ENCODE data around the gene NKD2.
"Not testable (repeated sequence)": the region's sequence is repeated elsewhere in the genome, so short reads cannot be mapped to it uniquely, and the experiment has no call there.

Gene NKD2, protein sequence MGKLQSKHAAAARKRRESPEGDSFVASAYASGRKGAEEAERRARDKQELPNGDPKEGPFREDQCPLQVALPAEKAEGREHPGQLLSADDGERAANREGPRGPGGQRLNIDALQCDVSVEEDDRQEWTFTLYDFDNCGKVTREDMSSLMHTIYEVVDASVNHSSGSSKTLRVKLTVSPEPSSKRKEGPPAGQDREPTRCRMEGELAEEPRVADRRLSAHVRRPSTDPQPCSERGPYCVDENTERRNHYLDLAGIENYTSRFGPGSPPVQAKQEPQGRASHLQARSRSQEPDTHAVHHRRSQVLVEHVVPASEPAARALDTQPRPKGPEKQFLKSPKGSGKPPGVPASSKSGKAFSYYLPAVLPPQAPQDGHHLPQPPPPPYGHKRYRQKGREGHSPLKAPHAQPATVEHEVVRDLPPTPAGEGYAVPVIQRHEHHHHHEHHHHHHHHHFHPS

DNA sequence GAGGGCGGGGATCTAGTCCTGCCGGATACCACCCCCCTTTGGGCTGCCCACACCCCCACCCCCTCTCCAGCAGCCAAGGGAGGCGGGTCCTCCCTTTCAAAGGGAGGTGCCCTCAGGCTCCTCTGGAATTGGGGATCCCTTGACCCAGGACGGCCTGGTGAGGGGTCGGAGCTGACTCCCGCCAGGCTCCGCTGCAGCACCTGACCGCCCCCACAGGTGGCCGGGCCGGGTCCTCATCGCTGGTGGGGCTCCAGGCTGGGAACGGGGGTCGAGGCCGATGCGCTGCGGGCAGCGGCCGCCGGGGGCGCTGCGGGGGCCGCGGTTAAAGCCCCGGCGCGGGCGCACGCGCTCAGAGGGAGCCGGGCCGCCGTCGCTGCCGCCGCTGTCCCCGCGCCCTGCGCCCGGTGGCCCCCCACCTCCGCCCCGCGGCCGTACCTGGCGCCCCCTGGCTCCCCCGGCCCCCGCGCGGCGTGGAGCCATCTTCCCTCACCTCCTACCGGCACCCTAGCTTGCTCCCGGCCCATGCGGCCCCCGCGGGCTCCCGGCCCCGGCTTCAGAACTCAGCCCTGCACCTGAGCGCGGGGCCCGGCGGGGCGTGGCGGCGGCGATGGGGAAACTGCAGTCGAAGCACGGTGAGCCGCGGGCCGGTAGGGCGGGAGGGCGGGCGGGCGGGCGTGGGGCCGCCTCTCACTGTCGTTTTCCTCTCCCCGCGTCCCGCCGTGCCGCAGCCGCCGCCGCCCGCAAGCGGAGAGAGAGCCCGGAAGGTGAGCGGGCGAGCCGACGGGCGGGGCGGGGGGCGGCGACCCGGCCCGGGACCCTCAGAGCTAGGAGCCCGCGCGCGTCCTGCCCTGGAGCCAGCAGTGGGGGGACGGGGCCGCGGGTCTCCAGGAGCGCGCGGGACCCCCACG lies at the start of gene NKD2:
Gene NKD2 (plus strand): TSS at position 352 of the 908 bp plus-strand sequence. CDS start 256 bp downstream, at position 608.
- DNase-seq (ENCODE audit: low read depth): no peak

DNA sequence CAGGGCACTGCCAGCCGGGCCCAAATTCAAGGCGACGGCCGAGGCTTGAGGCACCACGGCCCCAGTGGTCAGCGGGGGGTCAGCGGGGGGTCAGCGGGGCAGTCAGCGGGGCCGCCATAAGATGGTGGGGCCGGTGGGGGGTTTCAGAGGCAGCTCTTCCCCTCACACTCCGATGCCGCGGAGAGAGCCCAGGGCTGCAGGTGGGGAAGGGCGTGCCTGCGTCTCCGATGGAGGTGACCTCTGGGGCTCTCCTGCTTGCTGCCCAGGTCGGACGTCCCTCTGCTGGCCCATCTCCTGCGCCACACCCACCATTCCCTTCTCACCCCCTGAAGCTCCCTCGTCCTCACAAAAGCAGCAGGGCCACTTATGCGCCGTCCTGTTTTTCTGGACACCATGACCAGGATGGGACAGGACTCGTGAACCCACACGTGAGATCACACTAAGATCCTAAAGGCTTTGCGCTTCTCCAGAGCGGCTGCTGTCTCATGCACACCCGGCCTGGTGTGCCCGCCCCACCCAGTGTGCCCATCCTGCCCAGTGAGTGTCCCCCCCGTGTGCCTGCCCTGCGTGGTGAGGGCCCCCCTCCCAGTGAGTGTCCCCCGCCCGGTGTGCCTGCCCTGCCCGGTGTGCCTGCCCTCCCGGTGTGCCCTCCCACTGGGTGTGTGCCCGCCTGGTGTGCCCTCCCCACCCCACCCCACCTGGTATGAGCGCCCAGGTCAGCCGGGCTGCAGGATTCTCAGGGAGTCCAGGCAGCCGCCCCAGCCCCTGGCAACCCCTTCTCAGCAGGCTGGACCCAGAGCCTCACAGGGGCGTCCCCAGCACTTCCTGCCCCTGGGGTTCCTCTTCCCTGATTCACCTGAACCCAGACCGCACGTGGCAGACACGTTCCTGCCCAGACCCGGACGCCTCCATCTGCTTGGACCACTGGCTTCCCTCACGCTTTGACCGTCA lies 48.7 kb upstream of the NKD2 start:
- no peak for DNase-seq (ENCODE audit: low read depth)

DNA sequence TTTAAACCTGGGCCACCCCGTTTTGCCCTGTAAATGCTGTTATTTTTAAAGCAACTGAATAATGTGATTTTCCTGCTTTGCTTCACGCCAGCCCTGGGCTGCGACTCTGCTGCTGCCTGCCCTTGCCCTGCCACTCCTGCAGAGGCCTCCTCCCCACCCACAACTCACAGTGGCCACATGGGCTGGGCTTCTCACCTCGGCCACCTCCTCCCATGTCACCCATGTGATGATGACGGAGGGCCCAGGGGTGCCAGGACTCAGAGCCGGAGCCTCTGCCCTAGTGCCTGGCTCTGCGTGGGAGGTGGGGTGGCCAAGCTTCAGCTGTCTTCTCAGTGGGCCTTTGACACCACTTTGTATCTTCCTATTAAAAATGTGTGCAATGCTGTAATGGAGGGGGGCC lies 48.1 kb upstream of the NKD2 start:
- DNase-seq (ENCODE audit: low read depth): no peak

DNA sequence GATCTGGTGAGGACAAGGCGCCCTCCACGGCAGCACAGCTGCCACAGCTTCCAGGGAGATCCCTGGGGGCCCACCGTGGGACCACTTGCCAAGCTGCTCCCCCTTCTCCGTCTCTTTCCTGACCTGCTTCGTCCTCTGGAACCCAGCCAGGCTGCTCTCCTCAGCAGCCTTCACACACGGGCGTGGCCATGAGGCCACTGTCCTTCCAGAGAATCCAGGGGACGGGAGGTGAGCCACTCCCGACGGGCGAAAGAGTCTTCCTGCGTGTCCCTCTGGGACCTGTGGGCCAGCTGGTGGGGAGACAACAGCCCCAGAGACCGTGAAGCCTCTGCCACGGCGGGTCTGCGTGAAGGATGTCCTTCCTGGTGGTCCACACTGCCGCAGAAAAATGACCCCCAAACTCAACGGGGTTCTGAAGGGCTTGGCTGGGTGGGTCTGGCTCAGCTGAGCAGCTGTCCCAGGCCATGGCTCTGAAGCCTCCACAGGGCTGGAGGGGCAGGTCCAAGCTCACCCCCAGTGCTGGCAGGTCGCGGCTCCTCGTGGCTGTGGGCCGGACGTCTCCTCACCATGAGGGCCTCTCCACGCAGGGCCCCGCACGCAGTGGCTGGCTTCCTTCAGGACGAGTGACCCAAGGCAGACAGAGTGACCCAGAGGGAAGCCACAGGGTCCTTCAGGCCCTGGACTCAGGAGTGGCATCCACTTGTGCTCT lies 47.4 kb upstream of the NKD2 start:
- DNase-seq (ENCODE audit: low read depth): no peak

DNA sequence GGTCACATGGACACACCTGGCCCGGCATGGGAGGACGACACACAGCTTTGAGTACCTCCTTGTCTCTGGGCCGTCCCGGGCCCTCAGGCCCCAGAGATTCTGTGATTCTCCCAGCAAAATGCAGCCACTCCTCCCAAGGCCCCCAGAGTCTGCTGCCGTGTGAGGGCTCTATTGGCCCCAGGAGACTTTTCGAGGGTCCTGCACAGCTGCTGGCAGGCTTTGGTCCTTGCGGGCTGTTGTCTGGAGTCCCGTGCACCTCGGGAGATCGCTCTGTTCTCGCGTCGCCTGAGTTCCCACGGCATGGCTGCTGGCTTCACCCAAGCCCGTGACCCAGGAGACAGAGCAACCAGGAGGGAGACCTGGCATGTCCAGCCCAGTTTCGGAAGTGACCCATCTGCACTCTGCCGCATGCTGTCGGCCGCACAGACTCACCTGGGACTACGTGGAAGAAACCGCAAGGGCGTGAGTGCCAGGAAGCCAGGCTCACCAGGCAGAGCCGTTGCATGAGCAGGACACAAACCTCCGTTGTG lies 46.8 kb upstream of the NKD2 start:
- DNase-seq (ENCODE audit: low read depth): no peak

DNA sequence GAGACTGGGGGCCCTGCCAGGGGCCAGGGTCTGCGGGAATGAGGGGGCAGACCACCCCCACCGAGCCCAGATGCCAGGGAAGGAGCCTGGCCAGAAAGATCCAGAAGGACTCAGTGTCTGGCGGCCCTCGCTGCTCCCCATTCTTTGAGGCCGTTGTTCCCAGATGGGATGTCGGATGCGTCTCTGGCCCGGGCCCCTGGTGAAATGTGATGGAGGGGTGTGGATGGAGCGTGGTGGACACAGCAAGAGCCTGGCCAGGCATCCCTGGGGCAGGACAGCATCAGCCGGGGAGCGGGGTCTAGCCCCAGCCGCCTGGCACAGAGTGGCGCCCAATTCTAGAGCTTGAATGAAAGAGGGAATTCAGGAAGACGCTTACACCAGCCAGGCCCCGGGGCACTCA lies 46.2 kb upstream of the NKD2 start:
- no peak for DNase-seq (ENCODE audit: low read depth)

DNA sequence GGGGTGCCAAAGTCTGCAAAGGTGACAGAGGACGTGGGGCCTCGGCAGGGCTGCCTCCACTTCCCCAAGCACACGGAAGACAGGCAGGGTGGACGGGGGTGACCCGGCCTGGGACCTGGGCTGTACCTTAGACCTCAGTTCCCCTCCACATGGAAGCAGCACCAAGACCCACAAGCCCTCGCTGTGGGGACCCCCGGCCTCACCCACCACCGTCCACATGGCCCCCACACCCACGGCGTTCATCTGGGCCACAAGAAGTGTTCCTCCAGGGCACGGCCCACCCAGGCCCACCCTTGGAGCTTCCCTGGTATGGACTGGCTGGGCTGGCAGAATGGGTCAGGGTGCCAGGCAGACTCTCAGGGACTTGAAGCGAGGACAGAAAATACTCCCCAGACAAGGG lies 45.8 kb upstream of the NKD2 start:
- DNase-seq (ENCODE audit: low read depth): no peak

DNA sequence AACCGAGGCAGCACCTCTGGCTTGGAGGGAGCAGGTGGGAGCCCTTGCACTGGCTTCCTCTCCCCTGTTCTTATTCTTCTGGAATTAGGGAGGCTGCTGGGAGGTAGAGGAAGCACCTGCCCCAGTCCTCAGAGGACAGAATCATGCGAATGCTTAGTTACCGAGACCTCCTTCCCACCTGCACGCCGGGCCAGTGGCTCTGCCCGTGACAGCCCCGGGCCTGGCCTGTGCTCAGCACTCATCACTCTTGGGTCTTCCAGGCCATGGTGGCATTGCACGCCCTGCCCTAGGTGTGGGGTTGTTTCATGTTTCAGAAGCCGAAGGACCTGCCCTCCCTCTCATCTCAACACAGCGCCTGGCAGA lies 45.3 kb upstream of the NKD2 start:
- no peak for DNase-seq (ENCODE audit: low read depth)

DNA sequence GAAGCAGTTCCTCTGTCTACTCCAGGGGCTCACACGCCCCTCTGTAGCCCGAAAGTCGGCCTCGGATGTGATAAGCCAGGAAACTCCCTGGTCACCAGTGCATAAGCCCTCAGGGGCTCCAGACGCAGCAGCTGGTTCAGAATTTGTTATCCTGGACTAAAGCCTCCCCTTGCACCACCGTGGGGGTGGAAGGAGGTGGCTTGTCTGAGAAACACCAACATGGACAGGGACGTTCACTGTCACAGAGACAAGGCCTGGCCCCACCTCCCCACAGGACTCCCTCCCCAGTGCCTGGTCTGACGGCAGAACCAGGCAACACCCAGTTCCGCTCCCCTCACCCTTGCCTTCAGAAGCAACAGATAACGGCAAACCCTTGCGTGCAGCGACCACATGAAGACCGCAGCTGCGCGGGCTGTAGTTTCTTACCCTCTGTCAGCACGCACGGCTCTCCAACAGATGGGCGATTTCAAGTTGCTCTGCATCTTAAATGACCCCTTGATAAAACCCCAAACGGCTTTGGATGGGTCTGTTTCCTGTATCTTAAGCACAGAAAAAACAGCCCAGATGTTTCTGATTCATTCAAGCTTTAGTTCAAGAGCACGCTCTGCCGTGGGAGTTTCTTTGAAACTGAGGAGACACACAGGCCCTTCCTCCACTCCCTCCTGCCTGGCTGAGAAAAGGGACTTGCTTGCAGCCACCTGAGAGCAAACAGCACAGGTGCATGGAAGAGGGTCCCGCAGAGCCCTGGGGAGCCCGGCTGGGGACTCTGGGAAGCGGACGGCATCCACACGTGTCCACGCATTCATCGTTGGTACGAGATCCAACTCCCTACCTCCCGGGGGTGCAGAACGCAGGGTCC lies 44.7 kb upstream of the NKD2 start:
- DNase-seq (ENCODE audit: low read depth): no peak

DNA sequence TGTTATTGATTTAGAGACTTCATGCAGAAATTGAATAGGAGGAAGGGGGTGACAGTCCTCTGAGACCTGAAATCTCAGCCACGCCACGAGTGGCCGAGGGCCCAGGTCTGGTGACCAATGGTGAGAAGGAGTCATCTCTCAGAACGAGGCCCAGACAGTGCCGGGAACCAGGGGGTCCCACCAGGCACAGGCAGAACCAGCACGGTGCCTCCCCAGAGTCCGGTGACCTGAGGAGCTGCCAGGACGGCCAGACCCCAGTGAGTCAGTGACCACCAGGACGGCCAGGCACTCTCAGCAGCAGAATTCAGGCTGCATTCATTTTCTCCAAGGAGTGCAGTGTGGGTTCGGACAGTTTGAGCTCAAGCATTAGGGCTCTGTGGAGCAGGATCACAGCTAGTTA lies 43.8 kb upstream of the NKD2 start:
- DNase-seq (ENCODE audit: low read depth): no peak

DNA sequence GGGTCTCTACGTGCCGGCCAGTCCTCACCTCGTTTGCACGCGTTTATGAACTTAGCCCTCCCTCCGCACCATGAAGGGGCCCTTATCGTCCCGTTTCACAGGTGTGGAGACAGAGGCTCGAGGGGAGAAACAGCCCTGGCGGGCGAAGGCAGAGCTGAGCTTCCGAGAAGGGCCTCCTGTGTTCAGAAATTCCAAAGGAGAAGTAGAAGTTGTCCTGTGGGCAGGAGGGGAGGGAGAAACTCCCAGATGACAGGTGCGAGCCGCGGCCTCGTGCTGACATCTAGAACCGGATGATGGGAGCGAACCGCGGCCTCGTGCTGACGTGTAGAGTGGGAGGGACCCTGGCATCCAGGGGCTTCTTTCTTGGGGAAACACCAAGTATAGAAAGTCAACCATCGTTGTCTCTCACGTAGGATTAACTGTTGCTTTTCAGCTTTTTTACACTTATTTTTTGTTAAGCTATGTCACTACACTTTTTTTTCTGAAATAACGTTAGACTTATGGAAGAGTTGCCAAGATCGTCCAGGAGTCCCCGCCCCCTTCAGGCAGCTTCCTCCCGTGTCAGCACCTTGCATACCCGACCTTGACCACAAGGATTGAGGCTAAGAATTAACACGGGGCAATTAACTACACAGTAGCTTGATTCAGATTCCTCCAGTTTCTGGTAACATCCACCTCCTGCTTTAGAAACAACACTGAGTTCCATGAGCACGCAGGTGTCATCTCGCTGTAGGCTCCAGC lies 42.8 kb upstream of the NKD2 start:
- DNase-seq (ENCODE audit: low read depth): no peak

DNA sequence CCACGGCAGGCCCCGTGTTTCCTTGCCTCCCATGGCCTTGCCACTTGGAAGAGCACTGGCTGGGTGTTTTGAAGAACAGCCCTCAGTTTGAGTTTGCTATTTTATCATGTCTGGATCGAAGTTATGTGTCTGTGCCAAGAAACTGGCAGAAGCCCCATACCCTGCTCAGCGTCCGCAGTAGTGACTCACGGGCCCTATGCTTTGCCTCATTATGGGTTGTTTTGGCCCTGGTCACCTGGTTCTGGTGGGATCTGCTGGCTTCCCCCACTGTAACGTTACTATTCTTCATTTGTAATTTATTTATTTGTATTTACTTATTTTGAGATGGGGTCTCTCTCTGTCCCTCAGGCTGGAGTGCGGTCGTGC lies 42.3 kb upstream of the NKD2 start:
- no peak for DNase-seq (ENCODE audit: low read depth)

DNA sequence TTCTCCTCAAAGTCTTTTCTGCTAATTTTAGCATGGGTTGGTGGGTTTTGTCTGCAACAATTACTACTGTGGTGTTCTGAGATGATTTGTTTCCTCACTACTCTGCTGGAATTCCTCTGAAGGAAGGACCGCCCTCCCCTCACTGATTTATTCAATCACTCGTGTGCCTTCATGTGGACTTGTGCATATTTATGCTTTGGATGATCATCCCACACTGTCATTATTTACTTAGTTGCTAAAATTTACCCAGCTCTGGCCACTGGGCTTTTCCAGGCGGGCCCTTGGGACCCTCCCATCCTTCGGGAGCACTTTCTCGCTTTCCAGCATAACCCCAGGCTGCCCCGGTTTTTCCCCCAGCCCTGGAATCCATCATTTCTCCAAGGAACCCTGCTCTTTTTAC lies 41.7 kb upstream of the NKD2 start:
- DNase-seq (ENCODE audit: low read depth): no peak

DNA sequence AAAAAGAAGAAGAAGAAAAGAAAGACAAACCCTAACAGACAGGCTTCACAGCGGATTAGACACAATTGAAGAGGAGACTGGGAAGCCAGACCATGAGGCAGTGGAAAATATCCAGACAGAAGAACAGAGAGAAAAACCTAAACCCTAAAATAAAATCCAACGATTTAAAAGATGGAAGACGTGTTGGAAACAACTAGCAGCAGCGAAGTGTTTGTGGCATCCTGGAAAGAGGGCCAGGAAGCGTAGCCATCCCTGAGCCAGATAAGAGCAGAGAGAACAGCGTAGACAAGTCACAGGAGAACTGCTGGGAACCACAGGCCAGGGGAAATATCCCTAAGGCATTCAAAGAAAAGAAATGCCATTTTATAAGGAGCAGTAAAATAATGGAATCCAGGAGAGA lies 39.7 kb upstream of the NKD2 start:
- no peak for DNase-seq (ENCODE audit: low read depth)

DNA sequence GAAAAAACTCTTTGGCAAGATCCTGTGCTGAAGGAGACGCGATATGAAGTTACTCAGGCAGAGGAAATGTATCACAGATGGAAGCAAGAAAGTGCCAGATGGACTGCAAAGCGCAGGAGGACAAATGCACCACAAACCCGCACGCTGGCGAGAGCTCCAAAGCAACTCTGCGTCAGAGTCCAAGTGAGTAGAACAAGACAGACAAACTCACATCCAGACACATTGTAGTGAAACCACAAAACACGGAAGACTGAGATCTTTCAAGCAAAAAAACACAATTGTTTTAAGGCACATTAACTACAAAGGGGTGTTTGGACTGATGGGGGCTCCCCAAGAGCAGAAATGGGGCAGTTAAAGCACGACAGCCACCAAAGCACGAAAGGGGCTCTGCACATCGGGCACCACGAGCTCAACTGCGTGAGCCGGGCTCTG lies 39.2 kb upstream of the NKD2 start:
- DNase-seq (ENCODE audit: low read depth): no peak

DNA sequence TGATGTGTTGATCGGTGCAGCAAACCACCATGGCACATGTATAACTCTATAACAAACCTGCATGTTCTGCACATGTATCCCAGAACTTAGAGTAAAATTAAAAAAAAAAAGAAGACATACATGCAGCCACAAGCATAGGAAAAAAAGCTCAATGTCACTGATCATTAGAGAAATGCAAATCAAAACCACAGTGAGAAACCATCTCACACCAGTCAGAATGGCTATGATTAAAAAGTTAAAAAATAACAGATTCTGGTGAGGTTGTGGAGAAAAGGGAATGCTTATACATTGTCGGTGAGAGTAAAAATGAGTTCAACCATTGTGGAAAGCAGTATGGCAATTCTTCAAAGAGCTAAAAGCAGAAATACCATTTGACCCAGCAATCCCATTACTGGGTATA lies 36.0 kb upstream of the NKD2 start:
- not testable (repeated sequence) for DNase-seq (ENCODE audit: low read depth)

DNA sequence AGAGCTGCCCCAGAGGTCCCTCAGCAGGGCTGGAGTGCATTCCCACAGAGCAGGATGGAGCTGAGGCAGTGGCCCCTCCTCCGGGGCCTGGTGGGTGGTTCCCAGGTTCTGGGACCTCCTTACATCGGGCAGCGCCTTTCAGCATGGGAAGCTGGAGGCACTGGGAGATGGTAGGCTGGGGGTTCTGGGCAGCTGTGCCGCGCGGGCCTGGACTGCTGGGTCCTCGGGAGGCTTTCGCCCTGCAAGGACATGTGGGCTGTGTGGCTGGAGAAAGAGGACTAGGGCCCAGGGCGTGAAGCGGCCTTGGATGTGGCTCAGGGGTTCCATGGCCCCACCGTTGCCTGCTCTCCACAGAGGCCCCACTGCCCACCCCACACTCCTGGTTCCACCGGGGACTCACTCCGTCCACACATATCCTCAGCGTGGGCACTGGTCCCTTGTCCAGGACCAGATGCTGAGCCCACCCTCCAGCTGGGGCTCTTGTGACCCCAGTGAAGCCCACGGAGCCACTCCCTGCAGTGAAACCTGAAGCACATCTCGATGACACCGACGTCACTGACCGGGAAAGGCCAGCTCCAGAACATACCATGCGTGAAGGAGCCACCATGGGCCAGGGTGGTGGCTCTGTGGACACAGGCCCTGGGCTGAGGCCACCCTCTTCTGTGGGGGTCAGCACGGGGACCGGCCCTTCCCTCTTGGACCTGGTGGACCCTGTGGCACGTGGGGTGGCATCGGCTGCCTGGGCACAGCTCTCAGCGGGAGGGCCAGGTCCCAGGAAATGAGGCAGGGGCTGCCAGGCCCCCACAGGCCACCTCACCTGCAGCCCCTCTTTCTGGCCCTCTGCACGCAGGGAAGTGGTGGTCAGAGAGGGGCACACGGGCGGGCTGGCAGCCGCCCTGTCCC lies 31.5 kb upstream of the NKD2 start:
- no peak for DNase-seq (ENCODE audit: low read depth)

DNA sequence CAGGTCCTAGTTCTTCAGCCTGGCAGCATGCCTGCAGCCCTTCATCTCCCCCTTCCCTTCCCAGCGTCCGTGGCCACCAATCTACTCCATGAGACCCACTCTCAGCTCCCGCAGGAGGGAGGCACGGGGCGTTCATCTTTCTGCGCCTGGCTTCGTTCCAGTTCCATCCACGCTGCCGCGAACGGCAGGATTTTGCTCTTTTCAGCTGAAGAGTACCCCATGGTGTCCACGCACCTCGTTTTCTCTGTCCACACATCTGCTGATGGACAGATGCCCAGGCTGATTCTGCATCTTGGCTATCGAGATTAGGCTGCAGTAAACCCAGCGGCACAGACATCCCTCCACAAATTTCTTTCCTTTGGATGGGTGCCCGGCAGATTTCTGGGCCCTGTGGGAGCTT lies 30.5 kb upstream of the NKD2 start:
- no peak for DNase-seq (ENCODE audit: low read depth)
